Motor neuron (in vitro differentiated cells): ENCODE measurements around the gene BCL3. TPM values are rescaled to one million over a fixed set of nuclear protein-coding genes. Genes with fewer than 3 reads are reported as not detected.

ENCODE experiments used
- ATAC-seq, 8 experiments: fragments of 200-7000 bp; cut with Tn5 transposase; replicated peaks in 6 of 8; 2 replicates each; pipeline ENCODE4 v1.8.0; 2021; ENCODE audit warnings: mild to moderate bottlenecking in 8 of 8, moderate library complexity in 8 of 8
- H3K27ac ChIP-seq, 2 donors: fragments of 250-450 bp; sonication (Bioruptor Pico); 2 replicates each; pipeline ENCODE4 v1.9.0; 2021; ENCODE audit warnings: antibody characterized with exemption in 2 of 2, mild to moderate bottlenecking in 2 of 2, moderate library complexity in 1 of 2
- H3K4me1 ChIP-seq, 2 donors: fragments of 250-450 bp; sonication (Bioruptor Pico); replicated peaks in 1 of 2; 2 replicates each; pipeline ENCODE4 v1.6.1; 2021; ENCODE audit warnings: antibody characterized with exemption in 2 of 2, mild to moderate bottlenecking in 2 of 2, moderate library complexity in 1 of 2
- H3K4me3 ChIP-seq, 5 donors: fragments of 250-450 bp; sonication (Bioruptor Pico); 2 replicates each; pipeline ENCODE4 v1.9.0; 2021; ENCODE audit warnings: antibody characterized with exemption in 5 of 5, mild to moderate bottlenecking in 5 of 5, moderate library complexity in 4 of 5
- WGBS, 10 experiments: fragments of 450-650 bp; shearing (Covaris generic); methylation state at CpG; one replicate each; pipeline ENCODE4 v1.0.0; 2022; 5-methylcytosine and 5-hydroxymethylcytosine counted together
- in situ Hi-C, 9 experiments: fragments of 400-800 bp; cut with MboI; loops; one replicate each; pipeline ENCODE4 v1.15.0; 2021; ENCODE audit warnings: low sequenced_read_pairs in 9 of 9, low pct_unique_long_range_greater_than_20kb in 2 of 9; ENCODE audit not compliant: unreplicated experiment in 9 of 9
- total RNA-seq, 8 experiments: library from RNA; unstranded; fragments of 300-600 nt; gene quantifications; 2 replicates each; pipeline versions ENCODE4 v1.2.3 to v1.2.4, GENCODE V29; 2022

BCL3 gene
- total RNA-seq, 8 experiments from 2014 or later: 1.2 to 26.8 (median 3.6) TPM

GRCh38 chr19:44796701-44797115 is 48.2 kb downstream of the BCL3 start:
- in situ Hi-C loops: loop anchor here in 2 of 9 experiments (10.0 to 25.0 kb wide), 2 partner anchors 48 to 234 kb away; partner anchors contain the start of gene NECTIN2 (in 1 of the 2)
- ATAC-seq: peak in 1 of 8 experiments; percentile 58
- H3K4me3 ChIP-seq: no peak overlapping the region
- H3K4me1 ChIP-seq: no peaks in the 10 kb centered on the region
- WGBS, 10 experiments: 17 to 60% methylated on average over 1 to 2 of the region's 12 CpGs; no CpG with 5 or more reads in 8 of the 10 experiments
- H3K27ac ChIP-seq: no peak overlapping the region

GRCh38 chr19:44799627-44800346 is 51.3 kb downstream of the BCL3 start:
- H3K4me1 ChIP-seq: no peaks in the 10 kb centered on the region
- H3K27ac ChIP-seq: no peak overlapping the region
- no peak for ATAC-seq
- H3K4me3 ChIP-seq: no peak overlapping the region
- in situ Hi-C loops: loop anchor here in 2 of 9 experiments (10.0 to 25.0 kb wide), 2 partner anchors 45 to 237 kb away; partner anchors contain the start of gene NECTIN2 (in 1 of the 2)
- WGBS, 10 experiments: 20 to 92% (median 56%) methylated on average over 1 to 6 of the region's 10 CpGs

GRCh38 chr19:44800461-44800860 is 52.0 kb downstream of the BCL3 start:
- peak; percentile 98 to 100 (median 100) for ATAC-seq
- no CpG with 5 or more reads among the region's 3 CpGs for WGBS, 10 experiments
- H3K4me1 ChIP-seq: no peaks in the 10 kb centered on the region
- in situ Hi-C loops: no loop called here
- H3K27ac ChIP-seq: no peak overlapping the region
- H3K4me3 ChIP-seq: no peak overlapping the region

- no peak overlapping the region for H3K27ac ChIP-seq
- in situ Hi-C loops: no loop called here
- ATAC-seq: no peak
- WGBS, 10 experiments: 63 to 100% (median 88%) methylated on average over 1 to 7 of the region's 13 CpGs
- peaks cover 0 to 15% of the 10 kb centered on the region in 2 donors for H3K4me1 ChIP-seq
- H3K4me3 ChIP-seq: no peak overlapping the region
Observed at GRCh38 chr19:44803442-44804428, 55.2 kb downstream of the BCL3 start.

- WGBS, 10 experiments: 10 to 57% (median 23%) methylated on average over 1 to 5 of the region's 7 CpGs; no CpG with 5 or more reads in 6 of the 10 experiments
- ATAC-seq: peak in 2 of 8 experiments; percentile 30 to 40
- Histone ChIP-seq H3K27ac (no peak overlapping the region), H3K4me3 (no peak overlapping the region), H3K4me1 (peaks cover 11 to 34% of the 10 kb centered on the region in 2 donors)
- in situ Hi-C loops: no loop called here
Observed at GRCh38 chr19:44806291-44806690, 57.8 kb downstream of the BCL3 start.

GRCh38 chr19:44807162-44807561 is 58.7 kb downstream of the BCL3 start:
- WGBS, 10 experiments: 10 to 90% (median 65%) methylated on average over 2 to 3 of the region's 5 CpGs; no CpG with 5 or more reads in 6 of the 10 experiments

GRCh38 chr19:44807652-44808462 is 59.3 kb downstream of the BCL3 start:
- peak overlapping the region in 1 of 2 donors; percentile 31 for H3K27ac ChIP-seq
- ATAC-seq: peak; percentile 32 to 54 (median 44)
- 5 to 92% (median 56%) methylated on average over 2 to 5 of the region's 14 CpGs; no CpG with 5 or more reads in 4 of the 10 experiments for WGBS, 10 experiments
- peaks cover 11 to 34% of the 10 kb centered on the region in 2 donors for H3K4me1 ChIP-seq
- in situ Hi-C loops: no loop called here
- H3K4me3 ChIP-seq: no peak overlapping the region

More at GRCh38 chr19:44807162-44807561, 58.7 kb downstream of the BCL3 start:
- ATAC-seq: peak in 3 of 8 experiments; percentile 23 to 70 (median 31)
- Histone ChIP-seq H3K27ac (no peak overlapping the region), H3K4me1 (peaks cover 11 to 34% of the 10 kb centered on the region in 2 donors), H3K4me3 (no peak overlapping the region)
- in situ Hi-C loops: no loop called here

GRCh38 chr19:44808463-44809371 is 60.2 kb downstream of the BCL3 start, which contains the start of gene BCAM:
BCAM (plus strand) TSS chr19:44809103; CDS start chr19:44809125, 22 bp downstream.
- Histone ChIP-seq H3K4me1 (peaks cover 11 to 34% of the 10 kb centered on the region in 2 donors), H3K4me3 (peak within 1 kb of the TSS; percentile 23 to 49 (median 33)), H3K27ac (peak within 1 kb of the TSS in 1 of 2 donors; percentile 39)
- in situ Hi-C loops: no loop called here
- ATAC-seq: peak; percentile 50 to 82 (median 71)
- 7% methylated on average over 3 of the region's 59 CpGs; no CpG with 5 or more reads in 9 of the 10 experiments for WGBS, 10 experiments

Other genes with a start within 250 kb of the BCL3 start
- gene ZNF180, start 248.2 kb upstream of the BCL3 start, total RNA-seq: 10 to 100 TPM in 1 of 8 experiments, 1 to 10 TPM in 7; 4.1 to 11.8 (median 7.1) TPM
- gene CEACAM20, start 219.0 kb upstream of the BCL3 start, total RNA-seq: under 1 TPM in 1 of 8 experiments, not detected in 7; 0.08 TPM
- gene IGSF23, start 135.1 kb upstream of the BCL3 start, total RNA-seq: 1 to 10 TPM in 1 of 8 experiments, under 1 TPM in 1, not detected in 6; 0.72 to 2.2 TPM
- gene PVR, start 104.8 kb upstream of the BCL3 start, total RNA-seq: 10 to 100 TPM in 7 of 8 experiments, 1 to 10 TPM in 1; 9.7 to 62.3 (median 32.0) TPM
- gene CEACAM19, start 77.2 kb upstream of the BCL3 start, total RNA-seq: 1 to 10 TPM in 7 of 8 experiments, under 1 TPM in 1; 0.96 to 6.2 (median 2.2) TPM
- under 1 TPM in 1 of 8 experiments, not detected in 7; 0.19 TPM for gene CEACAM16, start 49.6 kb upstream of the BCL3 start, total RNA-seq
- not detected for gene CBLC, start 29.2 kb downstream of the BCL3 start, total RNA-seq
- gene BCAM, start 60.4 kb downstream of the BCL3 start, total RNA-seq: 10 to 100 TPM in 1 of 8 experiments, 1 to 10 TPM in 7; 1.7 to 10.6 (median 6.1) TPM
- gene NECTIN2, start 97.6 kb downstream of the BCL3 start, total RNA-seq: 10 to 100 TPM; 35.7 to 99.7 (median 49.5) TPM
- gene TOMM40, start 142.5 kb downstream of the BCL3 start, total RNA-seq: 100 to 1,000 TPM in 1 of 8 experiments, 10 to 100 TPM in 7; 30.9 to 141 (median 58.9) TPM
- gene APOE, start 157.1 kb downstream of the BCL3 start, total RNA-seq: 100 to 1,000 TPM in 2 of 8 experiments, 10 to 100 TPM in 3, 1 to 10 TPM in 3; 4.6 to 248 (median 30.2) TPM
- 10 to 100 TPM in 4 of 8 experiments, 1 to 10 TPM in 4; 1.1 to 77.6 (median 9.3) TPM for gene APOC1, start 165.9 kb downstream of the BCL3 start, total RNA-seq
- gene APOC4, start 193.5 kb downstream of the BCL3 start, total RNA-seq: not detected
- gene APOC2, start 197.3 kb downstream of the BCL3 start, total RNA-seq: 1 to 10 TPM in 1 of 8 experiments, under 1 TPM in 2, not detected in 5; 0.49 to 1.0 (median 0.56) TPM
- 10 to 100 TPM; 37.2 to 81.3 (median 59.5) TPM for gene CLPTM1, start 206.7 kb downstream of the BCL3 start, total RNA-seq